Activated CD8-positive, alpha-beta T cell treated with anti-CD3 and anti-CD28 coated beads, Interleukin-2, amount 10 ng/mL, durations not matched to agents 7 days and 5 days (primary cell): ENCODE results near the gene FRMD5. TPM values are rescaled to one million over a fixed set of nuclear protein-coding genes. Genes with fewer than 3 reads are reported as not detected.

Source experiments
- ATAC-seq: fragments of 150-1000 bp; cut with Tn5 transposase; one replicate; pipeline ENCODE4 v1.10.0; 2021; ENCODE audit warnings: moderate library complexity
- CTCF ChIA-PET: fragments of 350-600 bp; sonication (Branson Sonifier 250); formaldehyde crosslinking; loops from one replicate; lab custom pipeline; 2021; ENCODE audit warnings: antibody characterized with exemption; lab: Charles Lee
- POLR2A ChIA-PET: fragments of 350-600 bp; sonication (Branson Sonifier 250); formaldehyde crosslinking; loops from one replicate; lab custom pipeline; 2021; ENCODE audit warnings: antibody characterized with exemption; lab: Charles Lee
- DNase-seq: peaks from one replicate; pipeline ENCODE4 v3.0.0-alpha.2; 2020
- H3K27ac Mint-ChIP-seq: one replicate; pipeline ENCODE4 v1.8.0; 2021; ENCODE audit warnings: mild to moderate bottlenecking, mixed read lengths
- H3K27me3 Mint-ChIP-seq: one replicate; pipeline ENCODE4 v1.8.0; 2021; ENCODE audit warnings: low read depth, mixed read lengths
- H3K36me3 Mint-ChIP-seq: one replicate; pipeline ENCODE4 v1.8.0; 2021; ENCODE audit warnings: low read depth, mixed read lengths
- H3K4me1 Mint-ChIP-seq: one replicate; pipeline ENCODE4 v1.8.0; 2021; ENCODE audit warnings: low read depth, mixed read lengths
- H3K4me3 Mint-ChIP-seq: one replicate; pipeline ENCODE4 v1.8.0; 2021; ENCODE audit warnings: mild to moderate bottlenecking, mixed read lengths
- H3K9me3 Mint-ChIP-seq: one replicate; pipeline ENCODE4 v1.8.0; 2022; ENCODE audit warnings: mixed read lengths; ENCODE audit not compliant: insufficient read depth
- total RNA-seq, 2 experiments: library from RNA; stranded (reverse); gene quantifications; one replicate each; pipeline ENCODE4 v1.2.3, GENCODE V29; 2021

Gene FRMD5
- total RNA-seq, 2 experiments from 2014 or later, result not detected

- H3K36me3 Mint-ChIP-seq, result no peaks in the 10 kb centered on the region
- no peaks in the 10 kb centered on the region for H3K9me3 Mint-ChIP-seq
- no peak overlapping the region for H3K27ac Mint-ChIP-seq
- no peak overlapping the region for H3K4me3 Mint-ChIP-seq
- POLR2A ChIA-PET, result no interaction called here
- no peak for ATAC-seq
- DNase-seq, result no peak
- H3K4me1 Mint-ChIP-seq, result no peaks in the 10 kb centered on the region
- H3K27me3 Mint-ChIP-seq, result peaks cover 13% of the 10 kb centered on the region
- CTCF ChIA-PET, result no interaction called here
Observed at GRCh38 chr15:44130778-44131177, 64.3 kb downstream of the FRMD5 start.

GRCh38 chr15:44129911-44130310 is 65.2 kb downstream of the FRMD5 start:
- Mint-ChIP-seq H3K4me1 (no peaks in the 10 kb centered on the region), H3K4me3 (no peak overlapping the region), H3K27ac (no peak overlapping the region), H3K27me3 (peaks cover 18% of the 10 kb centered on the region), H3K9me3 (no peaks in the 10 kb centered on the region), H3K36me3 (no peaks in the 10 kb centered on the region)
- no peak for DNase-seq
- ChIA-PET POLR2A (no interaction called here), CTCF (no interaction called here)
- no peak for ATAC-seq

DNA sequence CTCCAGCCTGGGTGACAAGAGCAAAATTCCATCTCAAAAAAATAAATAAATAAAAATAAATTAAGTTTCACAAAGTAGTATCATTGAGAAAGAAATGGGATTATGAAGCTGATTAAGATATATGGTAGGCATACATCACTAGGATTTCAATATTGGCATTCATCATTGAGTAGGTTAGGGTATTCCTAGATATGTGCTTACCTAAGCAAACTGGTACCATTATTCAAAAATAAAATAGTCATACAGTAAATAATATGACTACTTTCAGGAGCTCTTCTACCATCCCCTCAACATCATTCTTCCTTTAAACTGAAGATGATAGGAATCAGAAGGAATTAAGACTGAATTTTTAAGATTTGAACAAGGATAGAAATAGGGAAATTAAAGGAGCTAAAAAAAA is 66.6 kb downstream of the FRMD5 start:
- DNase-seq (no peak), ATAC-seq (no peak)
- Mint-ChIP-seq H3K36me3 (no peaks in the 10 kb centered on the region), H3K4me1 (no peaks in the 10 kb centered on the region), H3K27ac (no peak overlapping the region), H3K9me3 (no peaks in the 10 kb centered on the region), H3K27me3 (peaks cover 18% of the 10 kb centered on the region), H3K4me3 (no peak overlapping the region)
- ChIA-PET CTCF (no interaction called here), POLR2A (no interaction called here)

DNA sequence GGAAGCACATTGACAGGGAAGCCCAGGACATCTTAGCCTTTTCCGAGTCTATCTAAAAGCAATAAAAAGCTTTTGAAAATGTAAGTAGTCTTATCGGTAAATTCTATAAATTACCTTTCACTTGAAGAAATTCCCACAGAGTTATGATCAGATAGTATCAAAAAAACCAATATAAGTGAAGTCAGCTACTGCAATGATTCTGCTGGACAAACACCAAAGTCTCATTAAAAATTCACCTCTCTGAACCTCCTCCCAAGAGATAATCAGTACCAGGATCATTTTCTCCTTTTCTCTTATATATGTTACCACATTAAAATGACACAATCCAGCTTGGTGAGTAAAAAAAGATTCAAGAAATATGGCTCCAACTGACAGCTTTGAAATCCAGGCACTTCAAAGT is 69.2 kb downstream of the FRMD5 start:
- POLR2A ChIA-PET, result no interaction called here
- no peaks in the 10 kb centered on the region for H3K9me3 Mint-ChIP-seq
- no peaks in the 10 kb centered on the region for H3K4me1 Mint-ChIP-seq

DNA sequence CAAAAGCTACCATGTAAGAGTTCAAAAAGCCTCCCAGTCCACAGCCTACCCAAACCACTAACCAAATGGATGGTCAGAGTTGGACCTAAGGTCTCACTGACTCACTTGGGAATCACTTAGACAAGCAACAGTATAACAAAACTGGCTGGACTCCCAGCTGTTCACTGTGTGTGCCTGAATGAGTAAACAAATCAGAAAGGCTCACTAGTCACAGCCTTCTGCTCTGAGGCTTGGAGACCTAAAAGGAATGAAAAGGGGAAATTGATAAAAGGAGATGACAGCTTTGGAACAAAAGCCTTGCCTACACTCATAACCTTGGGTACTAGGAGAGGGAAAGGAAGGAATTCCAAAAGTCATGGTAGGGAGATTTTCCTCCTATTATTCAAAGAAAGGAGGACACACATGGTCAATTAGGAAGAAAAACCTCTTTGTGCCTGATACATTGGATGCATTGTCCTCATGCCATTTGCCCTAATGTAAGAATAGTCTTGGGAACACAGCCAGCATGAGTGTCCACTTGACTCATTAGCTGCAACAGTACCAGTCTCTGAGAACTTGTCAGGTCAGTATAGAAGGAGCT is 92.3 kb downstream of the FRMD5 start:
- H3K4me1 Mint-ChIP-seq, result no peaks in the 10 kb centered on the region

More for the DNA sequence above, 69.2 kb downstream of the FRMD5 start:
- DNase-seq, result no peak
- no peak for ATAC-seq
- Mint-ChIP-seq H3K27ac (no peak overlapping the region), H3K36me3 (no peaks in the 10 kb centered on the region), H3K27me3 (peaks cover 18% of the 10 kb centered on the region), H3K4me3 (no peak overlapping the region)
- CTCF ChIA-PET, result no interaction called here

GRCh38 chr15:44101944-44102343 is 93.1 kb downstream of the FRMD5 start:
- no peak overlapping the region for H3K27ac Mint-ChIP-seq
- H3K36me3 Mint-ChIP-seq, result no peaks in the 10 kb centered on the region
- no peak for DNase-seq
- no peaks in the 10 kb centered on the region for H3K4me1 Mint-ChIP-seq
- CTCF ChIA-PET, result interaction anchor here (1.0 kb wide), 1 partner anchor 198 kb away, joined by 3 read pairs; no protein-coding TSS in a partner anchor
- H3K27me3 Mint-ChIP-seq, result peaks cover 36% of the 10 kb centered on the region
- POLR2A ChIA-PET, result no interaction called here
- H3K9me3 Mint-ChIP-seq, result no peaks in the 10 kb centered on the region
- no peak for ATAC-seq
- no peak overlapping the region for H3K4me3 Mint-ChIP-seq

More for the DNA sequence above, 92.3 kb downstream of the FRMD5 start:
- DNase-seq (no peak), ATAC-seq (no peak)
- no peak overlapping the region for H3K27ac Mint-ChIP-seq
- H3K27me3 Mint-ChIP-seq, result peaks cover 39% of the 10 kb centered on the region
- H3K36me3 Mint-ChIP-seq, result no peaks in the 10 kb centered on the region
- ChIA-PET POLR2A (no interaction called here), CTCF (no interaction called here)
- H3K4me3 Mint-ChIP-seq, result no peak overlapping the region
- H3K9me3 Mint-ChIP-seq, result no peaks in the 10 kb centered on the region

- POLR2A ChIA-PET, result no interaction called here
- Mint-ChIP-seq H3K36me3 (no peaks in the 10 kb centered on the region), H3K9me3 (no peaks in the 10 kb centered on the region), H3K4me3 (no peak overlapping the region), H3K27ac (no peak overlapping the region), H3K27me3 (peaks cover 32% of the 10 kb centered on the region), H3K4me1 (no peaks in the 10 kb centered on the region)
- ATAC-seq, result no peak
- CTCF ChIA-PET, result interaction anchor here (1.0 kb wide), 1 partner anchor 197 kb away, joined by 3 read pairs; no protein-coding TSS in a partner anchor
- DNase-seq, result no peak
Observed at GRCh38 chr15:44101286-44101685, 93.8 kb downstream of the FRMD5 start.

GRCh38 chr15:44099671-44100070 is 95.4 kb downstream of the FRMD5 start:
- Mint-ChIP-seq H3K36me3 (no peaks in the 10 kb centered on the region), H3K4me1 (no peaks in the 10 kb centered on the region), H3K9me3 (no peaks in the 10 kb centered on the region), H3K4me3 (no peak overlapping the region), H3K27ac (no peak overlapping the region), H3K27me3 (peaks cover 33% of the 10 kb centered on the region)
- CTCF ChIA-PET, result no interaction called here
- DNase-seq, result no peak
- no peak for ATAC-seq
- POLR2A ChIA-PET, result no interaction called here

- Mint-ChIP-seq H3K27me3 (peaks cover 27% of the 10 kb centered on the region), H3K4me3 (no peak overlapping the region), H3K36me3 (no peaks in the 10 kb centered on the region), H3K9me3 (no peaks in the 10 kb centered on the region), H3K4me1 (no peaks in the 10 kb centered on the region), H3K27ac (no peak overlapping the region)
- DNase-seq, result no peak
- no peak for ATAC-seq
- ChIA-PET POLR2A (no interaction called here), CTCF (no interaction called here)
Observed at GRCh38 chr15:44097552-44097951, 97.5 kb downstream of the FRMD5 start.

DNA sequence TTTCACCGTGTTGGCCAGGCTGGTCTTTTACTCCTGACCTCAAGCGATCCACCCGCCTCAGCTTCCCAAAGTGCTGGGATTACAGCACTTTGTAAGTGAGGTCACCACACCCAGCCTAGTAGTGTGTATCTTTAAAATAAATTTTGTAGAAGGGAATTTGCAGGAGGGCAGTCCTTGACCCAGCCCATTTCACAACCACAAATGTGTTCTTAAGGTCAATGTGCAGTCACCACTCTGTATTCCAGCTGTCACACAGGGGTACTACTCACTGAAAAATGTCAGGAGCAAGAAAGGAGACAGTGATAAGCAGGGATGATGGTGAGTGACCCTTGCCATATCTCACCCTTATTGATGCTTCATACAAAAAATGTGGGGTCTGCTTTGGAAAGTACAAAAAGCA is 98.5 kb downstream of the FRMD5 start:
- Mint-ChIP-seq H3K27ac (no peak overlapping the region), H3K27me3 (peaks cover 27% of the 10 kb centered on the region), H3K4me1 (no peaks in the 10 kb centered on the region), H3K36me3 (no peaks in the 10 kb centered on the region), H3K9me3 (no peaks in the 10 kb centered on the region), H3K4me3 (no peak overlapping the region)
- ATAC-seq, result no peak
- DNase-seq, result no peak
- CTCF ChIA-PET, result no interaction called here
- POLR2A ChIA-PET, result no interaction called here

DNA sequence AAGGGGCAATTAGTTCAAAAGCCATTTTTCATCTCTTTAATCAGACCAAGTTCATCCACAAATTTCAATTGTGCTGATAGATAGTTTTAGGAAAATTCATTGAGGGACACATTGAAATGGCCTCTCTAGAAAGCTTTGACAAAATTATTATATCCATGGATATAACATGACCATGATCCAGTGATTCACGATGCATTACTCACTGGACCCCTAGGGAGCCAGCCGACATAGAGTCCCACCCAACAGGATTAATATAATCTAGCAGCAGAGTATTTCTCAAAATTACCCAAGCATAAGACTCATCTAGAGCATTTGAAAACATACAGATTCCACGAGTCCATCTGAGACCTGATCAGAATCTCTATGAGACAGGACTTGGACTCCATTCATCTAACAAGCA is 100.3 kb downstream of the FRMD5 start:
- ATAC-seq (no peak), DNase-seq (no peak)
- no peak overlapping the region for H3K4me3 Mint-ChIP-seq
- POLR2A ChIA-PET, result interaction anchor here (0.7 kb wide), 1 partner anchor 12 kb away, joined by 3 read pairs; no protein-coding TSS in a partner anchor
- no peaks in the 10 kb centered on the region for H3K9me3 Mint-ChIP-seq
- H3K36me3 Mint-ChIP-seq, result no peaks in the 10 kb centered on the region
- H3K27me3 Mint-ChIP-seq, result peaks cover 29% of the 10 kb centered on the region
- no peak overlapping the region for H3K27ac Mint-ChIP-seq
- no peaks in the 10 kb centered on the region for H3K4me1 Mint-ChIP-seq
- CTCF ChIA-PET, result no interaction called here

- H3K36me3 Mint-ChIP-seq, result no peaks in the 10 kb centered on the region
- POLR2A ChIA-PET, result interaction anchor here (0.7 kb wide), 1 partner anchor 11 kb away, joined by 3 read pairs; no protein-coding TSS in a partner anchor
- DNase-seq (no peak), ATAC-seq (no peak)
- H3K27me3 Mint-ChIP-seq, result peaks cover 19% of the 10 kb centered on the region
- no peak overlapping the region for H3K4me3 Mint-ChIP-seq
- H3K4me1 Mint-ChIP-seq, result no peaks in the 10 kb centered on the region
- no peak overlapping the region for H3K27ac Mint-ChIP-seq
- no peaks in the 10 kb centered on the region for H3K9me3 Mint-ChIP-seq
- CTCF ChIA-PET, result no interaction called here
Observed at GRCh38 chr15:44093836-44094235, 101.2 kb downstream of the FRMD5 start.

- no peak for DNase-seq
- ChIA-PET CTCF (no interaction called here), POLR2A (no interaction called here)
- Mint-ChIP-seq H3K4me1 (no peaks in the 10 kb centered on the region), H3K4me3 (no peak overlapping the region), H3K36me3 (no peaks in the 10 kb centered on the region), H3K27me3 (peaks cover 24% of the 10 kb centered on the region), H3K9me3 (no peaks in the 10 kb centered on the region), H3K27ac (no peak overlapping the region)
- no peak for ATAC-seq
Observed at GRCh38 chr15:44092221-44092620, 102.8 kb downstream of the FRMD5 start.
